WI38 (cell line): Measurements from ENCODE around the gene PTPRG.

Experiments used
- H3K4me3 ChIP-seq: 2 replicates; pipeline ENCODE4 v1.5.1; 2011; ENCODE audit warnings: low read depth, mild to moderate bottlenecking, control low read depth, low read length
- CTCF ChIP-seq: IDR thresholded peaks from 2 replicates; pipeline ENCODE4 v1.5.1; 2012; ENCODE audit warnings: low read depth, mild to moderate bottlenecking, control low read depth, low read length

PTPRG gene

GRCh38 chr3:61527011-61527410 is 34.4 kb upstream of the PTPRG start:
- TF ChIP-seq CTCF: no peak

DNA sequence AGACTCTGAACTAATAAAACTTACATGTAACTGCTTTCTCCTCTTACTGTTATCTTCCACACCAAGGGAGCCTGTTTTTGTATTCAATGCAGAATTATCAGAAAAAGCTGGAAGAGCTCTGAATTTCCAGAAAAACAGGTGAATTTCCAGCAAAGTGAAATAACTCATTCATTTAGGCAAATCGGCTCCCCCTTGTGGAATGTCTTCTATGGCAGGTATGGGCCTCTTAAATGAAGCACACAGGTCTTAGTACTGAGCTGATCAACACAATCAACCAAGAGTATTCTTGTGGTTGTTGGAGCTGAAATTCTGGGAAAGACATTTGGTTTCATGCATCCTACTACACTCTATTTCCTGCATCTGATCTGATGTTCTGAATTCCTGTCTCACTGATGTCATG is 31.0 kb upstream of the PTPRG start:
- no peak for TF ChIP-seq CTCF
- H3K4me3 ChIP-seq: no peak overlapping the region

More at GRCh38 chr3:61527011-61527410, 34.4 kb upstream of the PTPRG start:
- no peak overlapping the region for H3K4me3 ChIP-seq

- no peak overlapping the region for H3K4me3 ChIP-seq
- TF ChIP-seq CTCF: no peak
Observed at GRCh38 chr3:61531528-61531927, 29.8 kb upstream of the PTPRG start.

DNA sequence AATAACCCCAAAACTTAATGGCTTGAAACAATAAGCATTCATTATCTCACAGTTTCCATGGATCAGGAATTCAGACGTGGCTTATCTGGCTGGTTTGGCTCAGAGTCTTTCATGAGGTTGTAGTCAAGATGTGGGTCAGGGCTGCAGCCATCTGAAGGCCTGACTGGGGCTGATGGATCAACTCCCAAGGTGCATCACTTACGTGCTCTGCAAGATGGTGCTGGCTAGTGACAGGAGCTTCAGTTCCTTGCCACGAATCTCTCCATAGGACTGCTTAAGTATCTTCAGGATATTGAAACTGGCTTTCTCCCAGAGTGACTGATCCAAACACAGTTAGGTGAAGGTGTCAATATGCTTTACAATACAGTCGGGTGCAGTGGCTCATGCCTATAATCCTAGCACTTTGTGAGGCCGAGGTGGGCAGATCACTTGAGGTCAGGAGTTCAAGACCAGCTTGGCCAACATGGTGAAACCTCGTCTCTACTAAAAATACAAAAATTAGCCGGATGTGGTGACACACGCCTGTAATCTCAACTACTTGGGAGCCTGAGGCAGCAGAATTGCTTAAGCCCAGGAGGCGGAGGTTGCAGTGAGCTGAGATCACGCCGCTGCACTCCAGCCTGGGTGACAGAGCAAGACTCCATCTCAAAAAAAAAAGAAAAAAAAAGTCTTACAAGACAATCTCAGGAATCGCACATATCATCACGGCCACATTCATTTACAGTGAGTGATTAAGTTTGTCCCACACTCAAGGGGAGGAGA is 28.5 kb upstream of the PTPRG start:
- H3K4me3 ChIP-seq: no peak overlapping the region
- TF ChIP-seq CTCF: no peak

GRCh38 chr3:61535826-61536225 is 25.5 kb upstream of the PTPRG start:
- TF ChIP-seq CTCF: no peak
- no peak overlapping the region for H3K4me3 ChIP-seq

GRCh38 chr3:61537366-61537765 is 24.0 kb upstream of the PTPRG start:
- TF ChIP-seq CTCF: no peak
- H3K4me3 ChIP-seq: no peak overlapping the region

DNA sequence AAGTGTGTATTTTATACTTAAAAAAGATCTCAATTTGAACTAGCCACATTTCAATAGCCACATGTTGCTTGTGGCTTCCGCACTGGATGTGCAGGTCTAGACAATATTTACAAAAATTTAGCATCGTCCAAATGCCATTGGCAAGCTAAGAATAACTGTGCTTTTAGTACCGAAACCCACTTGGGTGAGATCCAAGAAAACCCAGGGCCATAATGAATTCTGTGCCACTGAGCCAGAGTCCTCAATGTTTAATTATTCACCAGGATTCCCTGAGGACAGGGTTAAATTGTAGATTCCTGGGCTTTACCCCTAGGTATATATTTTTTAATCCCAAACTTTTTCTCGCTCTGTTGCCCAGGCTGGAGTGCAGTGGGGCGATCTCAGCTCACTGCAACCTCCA is 22.9 kb upstream of the PTPRG start:
- no peak for TF ChIP-seq CTCF
- no peak overlapping the region for H3K4me3 ChIP-seq
